K562 (cell line): ENCODE measurements around the gene BNC2. TPM values are rescaled to one million over a fixed set of nuclear protein-coding genes. Genes with fewer than 3 reads are reported as not detected.

Experiments used
- ATAC-seq: fragments of 200-7000 bp; cut with Tn5 transposase; 3 replicates; pipeline ENCODE4 v1.9.1; 2020; ENCODE audit warnings: moderate library complexity
- BruUV-seq: library from RNA; stranded (reverse); fragments of 400-500 nt; replicated peaks from 2 replicates; lab custom pipeline; 2021; lab: Mats Ljungman, UMichigan
- CTCF ChIA-PET: fragments of 300-600 bp; formaldehyde crosslinking; extraction: SDS; loops from one replicate; lab custom pipeline; 2021; ENCODE audit warnings: low intra/inter-chr PET ratio; lab: Yijun Ruan, JAX
- POLR2A ChIA-PET: fragments of 300-600, 350-650 bp; sonication (Branson Sonifier 250); formaldehyde crosslinking; extraction: SDS; loops from one replicate; lab custom pipeline; 2021; ENCODE audit warnings: antibody characterized with exemption, inconsistent platforms; lab: Yijun Ruan, JAX
- DNase-seq, 4 experiments: peaks; one replicate each; pipeline versions ENCODE4 v3.0.0 to v3.0.0-alpha.2; 2011 to 2018; ENCODE audit warnings: low spot score in 3 of 4, mixed read lengths in 3 of 4; ENCODE audit errors: extremely low read depth in 1 of 4
- FAIRE-seq: peaks from 2 replicates; lab custom pipeline; 2011; peaks lifted over from hg19 to GRCh38; lab: Jason Lieb, UNC
- H2AFZ ChIP-seq: 2 replicates; pipeline ENCODE4 v1.6.0; 2011; ENCODE audit warnings: low read depth, low read length, control low read depth, inconsistent platforms
- H3K27ac ChIP-seq: fragments of 200-600 bp; 3 replicates; pipeline ENCODE4 v1.8.0; 2011; ENCODE audit warnings: low read depth, mild to moderate bottlenecking, control low read depth, inconsistent platforms, low read length, moderate library complexity, mixed read lengths; ENCODE audit errors: extremely low read depth
- H3K27me3 ChIP-seq, 2 experiments: fragments of 300-600 bp in 1 of 2; 2 replicates in 1 of 2; 3 replicates in 1 of 2; pipeline versions ENCODE4 v1.6.0 to v1.8.0; 2011; ENCODE audit warnings: inconsistent platforms in 2 of 2, low read length in 2 of 2, mild to moderate bottlenecking in 1 of 2, mixed read lengths in 1 of 2, moderate library complexity in 1 of 2; ENCODE audit not compliant: control insufficient read depth in 2 of 2, insufficient read depth in 2 of 2
- H3K36me3 ChIP-seq: fragments of 300-600 bp; 3 replicates; pipeline ENCODE4 v1.8.0; 2011; ENCODE audit warnings: mild to moderate bottlenecking, low read length, inconsistent platforms; ENCODE audit not compliant: control insufficient read depth, insufficient read depth
- H3K4me1 ChIP-seq, 2 experiments: fragments of 200-600 bp in 1 of 2; replicated peaks in 1 of 2; 2 replicates in 1 of 2; 3 replicates in 1 of 2; pipeline versions ENCODE4 v1.5.1 to v1.8.0; 2011; ENCODE audit warnings: inconsistent platforms in 2 of 2, low read length in 2 of 2, mild to moderate bottlenecking in 1 of 2, mixed read lengths in 1 of 2, moderate library complexity in 1 of 2; ENCODE audit not compliant: control insufficient read depth in 2 of 2, insufficient read depth in 2 of 2
- H3K4me2 ChIP-seq: 2 replicates; pipeline ENCODE4 v1.6.1; 2011; ENCODE audit warnings: low read length, control low read depth, inconsistent platforms, mixed read lengths; ENCODE audit not compliant: insufficient read depth
- H3K4me3 ChIP-seq: fragments of 200-600 bp; sonication (generic), shearing (Covaris generic); 2 replicates; pipeline ENCODE4 v1.5.1; 2016; ENCODE audit warnings: control low read depth, inconsistent platforms
- H3K79me2 ChIP-seq: fragments of 200-600 bp; 3 replicates; pipeline ENCODE4 v1.8.0; 2011; ENCODE audit warnings: low read length, inconsistent platforms; ENCODE audit not compliant: control insufficient read depth, insufficient read depth
- H3K9ac ChIP-seq, 2 experiments: 2 replicates each; pipeline versions ENCODE4 v1.6.0 to v1.6.1; 2011; ENCODE audit warnings: low read depth in 2 of 2, low read length in 2 of 2, control low read depth in 1 of 2, inconsistent platforms in 1 of 2, mild to moderate bottlenecking in 1 of 2, mixed read lengths in 1 of 2; ENCODE audit not compliant: insufficient read depth in 1 of 2
- H3K9me1 ChIP-seq: one replicate; pipeline ENCODE4 v1.6.0; 2011; ENCODE audit warnings: inconsistent platforms, mild to moderate bottlenecking, low read length, moderate library complexity; ENCODE audit not compliant: control insufficient read depth, insufficient read depth
- H3K9me3 ChIP-seq: replicated peaks from 2 replicates; pipeline ENCODE4 v1.5.1; 2011; ENCODE audit warnings: low read depth, low read length, inconsistent platforms; ENCODE audit not compliant: control insufficient read depth, insufficient read depth
- H4K20me1 ChIP-seq: replicated peaks from 2 replicates; pipeline ENCODE4 v1.6.1; 2011; ENCODE audit warnings: low read length, inconsistent platforms, mixed read lengths; ENCODE audit not compliant: control insufficient read depth, insufficient read depth
- in situ Hi-C: fragments of 300-500 bp; cut with MboI; formaldehyde crosslinking; loops from 4 replicates; pipeline ENCODE4 v1.15.0; 2018; ENCODE audit warnings: inconsistent platforms, mixed read lengths
- intact Hi-C: fragments of 100-400 bp; cut with micrococcal nuclease; formaldehyde crosslinking; loops from 2 replicates; pipeline ENCODE4 v1.14.2; 2022
- polyA plus RNA-seq, 8 experiments: library from polyadenylated mRNA; depleted of rRNA in 4 of 8; stranded (reverse) in 5 of 8; unstranded in 3 of 8; fragments of >200 nt; fragmentation: Nextera tagmentation in 2 of 8; fragmentation: Illumina TruSeq in 1 of 8; extraction: Ambion mirVana in 2 of 8; extraction: Trizol in 1 of 8; gene quantifications; 2 replicates each; pipeline versions ENCODE4 v1.2.1 to v1.2.3, GENCODE V29; 2011 to 2014; ENCODE audit warnings: inconsistent platforms in 1 of 8, missing spikeins in 1 of 8
- total RNA-seq, 7 experiments: library from RNA; depleted of rRNA in 6 of 7; stranded (reverse); fragments of >200 nt in 6 of 7; fragmentation: Illumina TruSeq in 2 of 7; extraction: Trizol in 2 of 7; gene quantifications; 2 replicates each; pipeline versions ENCODE4 v1.2.1 to v1.2.3, GENCODE V29; 2011 to 2021; ENCODE audit warnings: low replicate concordance in 1 of 7
- TF ChIP-seq, protein P1 (sequence below), 2 experiments: fragments of 450-650 bp in 1 of 2; sonication (generic) in 1 of 2; formaldehyde crosslinking in 1 of 2; IDR thresholded peaks; 2 replicates each; pipeline versions ENCODE4 v1.7.1 to v1.9.0; 2016 to 2022; ENCODE audit warnings: inconsistent platforms in 1 of 2, mild to moderate bottlenecking in 1 of 2, missing genetic modification reagents in 1 of 2

Gene BNC2
- total and polyA plus RNA-seq, 9 of the 15 experiments (the other 6 are each of a cell fraction or from before 2014, with no cell fraction given), result not detected

DNA sequence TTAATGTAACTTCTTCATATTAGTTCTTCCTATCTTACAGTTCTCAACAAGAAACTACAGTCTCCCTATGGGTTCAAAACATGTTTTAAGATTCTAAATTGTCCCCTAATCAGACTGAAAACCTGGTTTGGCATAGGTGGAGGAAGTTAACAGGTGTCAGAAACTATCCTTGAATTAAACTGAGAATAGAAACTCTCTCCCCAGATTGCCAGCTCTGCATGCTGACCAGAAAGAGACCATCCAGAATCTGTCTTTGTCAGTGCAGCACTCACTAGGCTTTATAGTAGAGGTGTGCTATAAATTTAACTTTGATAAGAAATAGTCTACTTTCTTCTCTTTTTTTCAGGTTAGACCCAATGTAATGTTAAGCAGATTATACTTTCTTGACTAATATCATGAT, 63.8 kb downstream of the BNC2 start:
- no peaks in the 10 kb centered on the region for H4K20me1 ChIP-seq
- ChIA-PET POLR2A (no interaction called here), CTCF (no interaction called here)
- DNase-seq (no peak), FAIRE-seq (no peak), ATAC-seq (no peak)
- H3K9me3 ChIP-seq, result no peaks in the 10 kb centered on the region
- no peak overlapping the region for H3K4me3 ChIP-seq
- no peaks in the 10 kb centered on the region for H3K36me3 ChIP-seq
- no peak overlapping the region for H3K27ac ChIP-seq
- no peaks in the 10 kb centered on the region for H3K79me2 ChIP-seq
- H3K27me3 ChIP-seq, result no peaks in the 10 kb centered on the region
- no peak overlapping the region for H3K4me2 ChIP-seq
- H3K4me1 ChIP-seq, result no peaks in the 10 kb centered on the region
- TF ChIP-seq, protein P1, sequence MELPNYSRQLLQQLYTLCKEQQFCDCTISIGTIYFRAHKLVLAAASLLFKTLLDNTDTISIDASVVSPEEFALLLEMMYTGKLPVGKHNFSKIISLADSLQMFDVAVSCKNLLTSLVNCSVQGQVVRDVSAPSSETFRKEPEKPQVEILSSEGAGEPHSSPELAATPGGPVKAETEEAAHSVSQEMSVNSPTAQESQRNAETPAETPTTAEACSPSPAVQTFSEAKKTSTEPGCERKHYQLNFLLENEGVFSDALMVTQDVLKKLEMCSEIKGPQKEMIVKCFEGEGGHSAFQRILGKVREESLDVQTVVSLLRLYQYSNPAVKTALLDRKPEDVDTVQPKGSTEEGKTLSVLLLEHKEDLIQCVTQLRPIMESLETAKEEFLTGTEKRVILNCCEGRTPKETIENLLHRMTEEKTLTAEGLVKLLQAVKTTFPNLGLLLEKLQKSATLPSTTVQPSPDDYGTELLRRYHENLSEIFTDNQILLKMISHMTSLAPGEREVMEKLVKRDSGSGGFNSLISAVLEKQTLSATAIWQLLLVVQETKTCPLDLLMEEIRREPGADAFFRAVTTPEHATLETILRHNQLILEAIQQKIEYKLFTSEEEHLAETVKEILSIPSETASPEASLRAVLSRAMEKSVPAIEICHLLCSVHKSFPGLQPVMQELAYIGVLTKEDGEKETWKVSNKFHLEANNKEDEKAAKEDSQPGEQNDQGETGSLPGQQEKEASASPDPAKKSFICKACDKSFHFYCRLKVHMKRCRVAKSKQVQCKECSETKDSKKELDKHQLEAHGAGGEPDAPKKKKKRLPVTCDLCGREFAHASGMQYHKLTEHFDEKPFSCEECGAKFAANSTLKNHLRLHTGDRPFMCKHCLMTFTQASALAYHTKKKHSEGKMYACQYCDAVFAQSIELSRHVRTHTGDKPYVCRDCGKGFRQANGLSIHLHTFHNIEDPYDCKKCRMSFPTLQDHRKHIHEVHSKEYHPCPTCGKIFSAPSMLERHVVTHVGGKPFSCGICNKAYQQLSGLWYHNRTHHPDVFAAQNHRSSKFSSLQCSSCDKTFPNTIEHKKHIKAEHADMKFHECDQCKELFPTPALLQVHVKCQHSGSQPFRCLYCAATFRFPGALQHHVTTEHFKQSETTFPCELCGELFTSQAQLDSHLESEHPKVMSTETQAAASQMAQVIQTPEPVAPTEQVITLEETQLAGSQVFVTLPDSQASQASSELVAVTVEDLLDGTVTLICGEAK (IDR thresholded peaks at IDR 0.05), result no peak
- TF ChIP-seq, protein P1 (CRISPR knock-in tag; IDR thresholded peaks at IDR 0.05), result no peak
- no peaks in the 10 kb centered on the region for H3K9me1 ChIP-seq
- in situ Hi-C loops, result no loop called here
- BruUV-seq, result no TSS peak
- no peak overlapping the region for H3K9ac ChIP-seq
- no peak overlapping the region for H2AFZ ChIP-seq
- intact Hi-C loops, result no loop called here
